ENCODE results near the gene JPT2. TPM values are rescaled to one million over a fixed set of nuclear protein-coding genes. Genes with fewer than 3 reads are reported as not detected.
"Not testable (repeated sequence)": the region's sequence is repeated elsewhere in the genome, so short reads cannot be mapped to it uniquely, and the experiment has no call there.

JPT2 gene
- total RNA-seq, 1 donor from 2014 or later, result 48.7 TPM

DNA sequence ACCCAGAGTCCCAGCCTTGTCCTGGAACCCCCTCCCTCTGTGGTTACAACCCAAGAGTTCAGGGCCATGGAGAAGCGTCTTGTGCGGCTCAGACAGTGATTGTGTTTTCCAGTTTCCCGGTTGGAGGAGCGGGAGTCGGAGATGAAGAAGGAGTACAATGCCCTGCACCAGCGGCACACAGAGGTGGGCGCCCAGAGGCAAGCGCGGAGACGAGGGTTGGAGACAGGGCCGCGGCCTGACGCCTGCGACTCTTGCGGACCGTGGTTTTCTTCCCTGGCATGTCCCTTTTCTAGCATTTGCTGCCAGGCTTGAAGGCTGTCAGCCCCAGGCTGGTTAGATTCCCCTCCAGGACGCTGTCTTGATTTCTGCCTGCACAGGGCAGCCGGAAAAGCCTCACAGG lies 50.9 kb downstream of the JPT2 start:
- TF ChIP-seq, protein P1, sequence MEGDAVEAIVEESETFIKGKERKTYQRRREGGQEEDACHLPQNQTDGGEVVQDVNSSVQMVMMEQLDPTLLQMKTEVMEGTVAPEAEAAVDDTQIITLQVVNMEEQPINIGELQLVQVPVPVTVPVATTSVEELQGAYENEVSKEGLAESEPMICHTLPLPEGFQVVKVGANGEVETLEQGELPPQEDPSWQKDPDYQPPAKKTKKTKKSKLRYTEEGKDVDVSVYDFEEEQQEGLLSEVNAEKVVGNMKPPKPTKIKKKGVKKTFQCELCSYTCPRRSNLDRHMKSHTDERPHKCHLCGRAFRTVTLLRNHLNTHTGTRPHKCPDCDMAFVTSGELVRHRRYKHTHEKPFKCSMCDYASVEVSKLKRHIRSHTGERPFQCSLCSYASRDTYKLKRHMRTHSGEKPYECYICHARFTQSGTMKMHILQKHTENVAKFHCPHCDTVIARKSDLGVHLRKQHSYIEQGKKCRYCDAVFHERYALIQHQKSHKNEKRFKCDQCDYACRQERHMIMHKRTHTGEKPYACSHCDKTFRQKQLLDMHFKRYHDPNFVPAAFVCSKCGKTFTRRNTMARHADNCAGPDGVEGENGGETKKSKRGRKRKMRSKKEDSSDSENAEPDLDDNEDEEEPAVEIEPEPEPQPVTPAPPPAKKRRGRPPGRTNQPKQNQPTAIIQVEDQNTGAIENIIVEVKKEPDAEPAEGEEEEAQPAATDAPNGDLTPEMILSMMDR (IDR thresholded peaks at IDR 0.05), result no peak
- no peaks in the 10 kb centered on the region for H3K27me3 Mint-ChIP-seq
- no peaks in the 10 kb centered on the region for H3K9me3 Mint-ChIP-seq
- H3K4me3 Mint-ChIP-seq, result no peak overlapping the region
- H3K4me1 Mint-ChIP-seq, result peaks cover 26% of the 10 kb centered on the region
- H3K27ac Mint-ChIP-seq, result no peak overlapping the region
- peaks cover 68% of the 10 kb centered on the region for H3K36me3 Mint-ChIP-seq (ENCODE audit: low read depth)
- intact Hi-C loops (cut with micrococcal nuclease), result no loop called here
- CTCF ChIA-PET, result no interaction called here
- POLR2A ChIA-PET, result no interaction called here
- ATAC-seq (ENCODE audit: low read depth), result no peak
- DNase-seq, result no peak

DNA sequence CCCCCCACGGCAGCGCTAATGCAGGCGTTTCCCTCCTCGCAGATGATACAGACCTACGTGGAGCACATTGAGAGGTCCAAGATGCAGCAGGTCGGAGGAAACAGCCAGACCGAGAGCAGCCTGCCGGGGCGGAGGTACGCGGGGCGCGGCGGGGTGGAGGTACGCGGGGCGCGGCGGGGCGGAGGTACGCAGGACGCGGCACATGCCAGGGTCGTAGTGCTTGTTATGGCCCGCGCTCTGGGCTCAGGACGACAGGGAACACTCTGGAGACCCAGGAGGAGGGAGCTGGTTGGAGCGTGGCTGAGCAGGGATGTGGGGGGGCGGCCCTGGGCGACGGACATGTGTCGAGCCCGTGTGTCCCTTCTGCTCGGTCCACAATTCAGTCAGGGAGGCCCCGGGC lies 51.4 kb downstream of the JPT2 start:
- H3K36me3 Mint-ChIP-seq (ENCODE audit: low read depth), result peaks cover 68% of the 10 kb centered on the region
- intact Hi-C loops (cut with micrococcal nuclease), result no loop called here
- H3K27me3 Mint-ChIP-seq, result no peaks in the 10 kb centered on the region
- H3K27ac Mint-ChIP-seq, result no peak overlapping the region
- H3K4me3 Mint-ChIP-seq, result no peak overlapping the region
- no peaks in the 10 kb centered on the region for H3K9me3 Mint-ChIP-seq
- ChIA-PET CTCF (no interaction called here), POLR2A (interaction anchor here (0.7 kb wide), 1 partner anchor 130 kb away, joined by 12 read pairs; no protein-coding TSS in a partner anchor)
- peaks cover 25% of the 10 kb centered on the region for H3K4me1 Mint-ChIP-seq
- no peak for ATAC-seq (ENCODE audit: low read depth)
- TF ChIP-seq, protein P1 (IDR thresholded peaks at IDR 0.05), result no peak
- DNase-seq, result no peak

GRCh38 chr16:1731073-1731472 lies 53.0 kb downstream of the JPT2 start:
- ATAC-seq (ENCODE audit: low read depth), result no peak
- no peak overlapping the region for H3K27ac Mint-ChIP-seq
- intact Hi-C loops (cut with micrococcal nuclease), result no loop called here
- H3K36me3 Mint-ChIP-seq (ENCODE audit: low read depth), result peaks cover 65% of the 10 kb centered on the region
- H3K27me3 Mint-ChIP-seq, result no peaks in the 10 kb centered on the region
- no peak overlapping the region for H3K4me3 Mint-ChIP-seq
- H3K4me1 Mint-ChIP-seq, result peaks cover 13% of the 10 kb centered on the region
- POLR2A ChIA-PET, result no interaction called here
- CTCF ChIA-PET, result no interaction called here
- no peaks in the 10 kb centered on the region for H3K9me3 Mint-ChIP-seq
- no peak for DNase-seq
- TF ChIP-seq, protein P1 (IDR thresholded peaks at IDR 0.05), result no peak

- CTCF ChIA-PET, result no interaction called here
- Mint-ChIP-seq H3K4me1 (peaks cover 9% of the 10 kb centered on the region), H3K27ac (no peak overlapping the region), H3K9me3 (no peaks in the 10 kb centered on the region), H3K36me3 (ENCODE audit: low read depth) (peaks cover 60% of the 10 kb centered on the region), H3K4me3 (no peak overlapping the region), H3K27me3 (no peaks in the 10 kb centered on the region)
- TF ChIP-seq, protein P1 (IDR thresholded peaks at IDR 0.05), result no peak
- ATAC-seq (ENCODE audit: low read depth) (no peak), DNase-seq (no peak)
- POLR2A ChIA-PET, result no interaction called here
- intact Hi-C loops (cut with micrococcal nuclease), result no loop called here
These were observed 53.5 kb downstream of the JPT2 start for GRCh38 chr16:1731603-1732002.

DNA sequence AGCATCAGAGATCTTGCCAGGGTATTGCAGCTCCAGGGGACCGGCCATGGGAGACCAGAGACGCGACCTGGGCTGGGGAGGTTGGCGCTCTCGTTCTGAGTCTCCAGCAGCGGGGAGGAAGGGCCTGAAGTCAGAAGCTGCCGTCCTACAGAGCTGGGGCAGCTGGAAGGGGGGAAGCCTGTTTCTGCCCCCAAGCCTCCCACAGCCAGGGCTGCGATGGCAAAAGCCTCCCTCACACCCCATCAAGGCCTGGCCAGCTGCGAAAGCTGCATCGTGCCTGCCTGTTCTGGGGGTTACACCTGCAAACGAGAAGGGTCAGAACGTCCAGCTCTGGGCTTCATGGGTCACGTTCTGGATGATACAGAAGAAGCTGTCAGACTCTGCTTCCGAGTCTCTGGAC lies 54.0 kb downstream of the JPT2 start:
- Mint-ChIP-seq H3K4me1 (peaks cover 6% of the 10 kb centered on the region), H3K27ac (no peak overlapping the region), H3K36me3 (ENCODE audit: low read depth) (peaks cover 56% of the 10 kb centered on the region), H3K27me3 (no peaks in the 10 kb centered on the region), H3K4me3 (no peak overlapping the region), H3K9me3 (no peaks in the 10 kb centered on the region)
- no peak for ATAC-seq (ENCODE audit: low read depth)
- TF ChIP-seq, protein P1 (IDR thresholded peaks at IDR 0.05), result no peak
- intact Hi-C loops (cut with micrococcal nuclease), result no loop called here
- ChIA-PET POLR2A (no interaction called here), CTCF (interaction anchor here (1.7 kb wide), 1 partner anchor 8 kb away, joined by 7 read pairs; no protein-coding TSS in a partner anchor)
- DNase-seq, result no peak

GRCh38 chr16:1732551-1732987 lies 54.5 kb downstream of the JPT2 start:
- POLR2A ChIA-PET; H3K4me1 Mint-ChIP-seq; H3K27me3 Mint-ChIP-seq; H3K27ac Mint-ChIP-seq; H3K4me3 Mint-ChIP-seq; H3K9me3 Mint-ChIP-seq; intact Hi-C loops (cut with micrococcal nuclease); ATAC-seq (ENCODE audit: low read depth); DNase-seq: not testable (repeated sequence)
- CTCF ChIA-PET, result interaction anchor here (1.7 kb wide), 1 partner anchor 9 kb away, joined by 7 read pairs; no protein-coding TSS in a partner anchor
- H3K36me3 Mint-ChIP-seq (ENCODE audit: low read depth), result peaks cover 51% of the 10 kb centered on the region
